Stomach (tissue), 9 donors: ENCODE measurements around the gene LIPA. TPM values are rescaled to one million over a fixed set of nuclear protein-coding genes. Genes with fewer than 3 reads are reported as not detected.
A peak's percentile ranks its signal among the peaks of the same experiment; 100 is the strongest.

Experiments
- DNase-seq, 2 donors: peaks; one replicate each; pipeline versions ENCODE4 v3.0.0 to v3.0.0-alpha.2; 2013 to 2019
- H3K27ac ChIP-seq, 5 donors: fragments of 200-600 bp in 4 of 5; sonication (generic) in 4 of 5; one replicate each; pipeline ENCODE4 v1.5.1; 2013 to 2019; ENCODE audit warnings: mild to moderate bottlenecking in 1 of 5, moderate library complexity in 1 of 5
- H3K27me3 ChIP-seq, 3 donors: fragments of 200-600 bp; sonication (generic); one replicate each; pipeline ENCODE4 v1.5.1; 2017 to 2019; ENCODE audit warnings: mixed run types in 1 of 3
- H3K36me3 ChIP-seq, 4 donors: fragments of 200-600 bp; sonication (generic); 1 replicate in 3 of 4; 2 replicates in 1 of 4; pipeline ENCODE4 v1.5.1; 2016 to 2019
- H3K4me1 ChIP-seq, 4 donors: fragments of 200-600 bp; sonication (generic); one replicate each; pipeline ENCODE4 v1.5.1; 2016 to 2019
- H3K4me3 ChIP-seq, 4 donors: fragments of 200-600 bp; sonication (generic) in 3 of 4; one replicate each; pipeline ENCODE4 v1.5.1; 2016 to 2019; ENCODE audit warnings: mild to moderate bottlenecking in 1 of 4
- H3K9me3 ChIP-seq, 4 donors: fragments of 200-600 bp; sonication (generic); one replicate each; pipeline ENCODE4 v1.5.1; 2016 to 2019
- EP300 ChIP-seq: sonication (generic); formaldehyde crosslinking; IDR thresholded peaks from one replicate; pipeline ENCODE4 v1.6.1; 2017; ENCODE audit warnings: antibody characterized with exemption
- POLR2A ChIP-seq, 4 donors: fragments of 450-650 bp; IDR thresholded peaks; one replicate each; pipeline ENCODE4 v1.6.1; 2016; ENCODE audit warnings: antibody characterized with exemption in 4 of 4, control low read depth in 2 of 4, mild to moderate bottlenecking in 1 of 4, moderate library complexity in 1 of 4
- POLR2AphosphoS5 ChIP-seq, 3 donors: sonication (generic); formaldehyde crosslinking; IDR thresholded peaks; one replicate each; pipeline ENCODE4 v1.6.1; 2016; ENCODE audit warnings: antibody characterized with exemption in 3 of 3
- WGBS, 5 donors: extraction: QIAGEN DNeasy Blood & Tissue Kit in 3 of 5; methylation state at CpG; one replicate each; pipeline versions ENCODE4 v1.1.5 to v1.1.7; 2013 to 2018; 5-methylcytosine and 5-hydroxymethylcytosine counted together
- intact Hi-C: fragments of 100-400 bp; cut with DNase I; formaldehyde crosslinking; loops from one replicate; pipeline ENCODE4 v1.15.1; 2023; ENCODE audit warnings: low total_unique reads
- polyA plus RNA-seq, 3 donors: library from polyadenylated mRNA; stranded (reverse); fragments of 200-250 nt; gene quantifications; one replicate each; pipeline ENCODE4 v1.2.3, GENCODE V29; 2013
- total RNA-seq, 5 donors: library from RNA; depleted of rRNA; stranded (reverse); fragments of >200 nt; gene quantifications; one replicate each; pipeline versions ENCODE4 v1.1.0 to v1.2.3, GENCODE V29; 2014 to 2016
- TF ChIP-seq, protein P1 (sequence below), 7 experiments: fragments of 450-650 bp in 4 of 7; fragments of 200-600 bp in 3 of 7; sonication (generic) in 3 of 7; IDR thresholded peaks; one replicate each; pipeline ENCODE4 v1.5.1; 2016 to 2019; ENCODE audit warnings: antibody characterized with exemption in 7 of 7, control low read depth in 2 of 7, mild to moderate bottlenecking in 1 of 7
- donor health status: healthy with polysubstance abuse.
- donor health status: Bipolar disorder and iron deficiency.
- donor health status: healthy.

The LIPA gene
- total and polyA plus RNA-seq, 8 donors, result 1.8 to 65.9 (median 13.0) TPM

DNA sequence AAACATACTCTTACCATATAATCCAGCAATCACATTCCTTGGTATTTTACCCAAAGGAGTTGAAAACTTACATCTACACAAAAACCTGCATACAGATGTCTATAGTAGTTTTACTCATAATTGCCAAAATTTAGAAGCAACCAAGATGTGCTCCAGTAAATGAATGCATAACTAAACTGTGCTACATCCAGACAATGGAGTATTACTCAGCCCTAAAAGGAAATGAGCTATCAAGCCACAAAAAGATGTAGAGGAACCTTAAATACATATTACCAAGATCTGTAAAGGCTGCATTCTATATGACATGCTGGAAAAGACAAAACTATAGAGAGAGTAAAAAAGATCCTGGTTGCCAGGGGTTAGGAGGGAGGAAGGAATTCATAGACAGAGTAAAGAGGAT lies 22.6 kb downstream of the LIPA start:
- Histone ChIP-seq H3K9me3 (no peaks in the 10 kb centered on the region), H3K4me1 (peaks cover 0 to 10% (median 5%) of the 10 kb centered on the region in 4 donors), H3K36me3 (peaks cover 0 to 51% (median 26%) of the 10 kb centered on the region in 4 donors), H3K27me3 (no peaks in the 10 kb centered on the region), H3K27ac (no peak overlapping the region), H3K4me3 (no peak overlapping the region)
- TF ChIP-seq, protein P1, sequence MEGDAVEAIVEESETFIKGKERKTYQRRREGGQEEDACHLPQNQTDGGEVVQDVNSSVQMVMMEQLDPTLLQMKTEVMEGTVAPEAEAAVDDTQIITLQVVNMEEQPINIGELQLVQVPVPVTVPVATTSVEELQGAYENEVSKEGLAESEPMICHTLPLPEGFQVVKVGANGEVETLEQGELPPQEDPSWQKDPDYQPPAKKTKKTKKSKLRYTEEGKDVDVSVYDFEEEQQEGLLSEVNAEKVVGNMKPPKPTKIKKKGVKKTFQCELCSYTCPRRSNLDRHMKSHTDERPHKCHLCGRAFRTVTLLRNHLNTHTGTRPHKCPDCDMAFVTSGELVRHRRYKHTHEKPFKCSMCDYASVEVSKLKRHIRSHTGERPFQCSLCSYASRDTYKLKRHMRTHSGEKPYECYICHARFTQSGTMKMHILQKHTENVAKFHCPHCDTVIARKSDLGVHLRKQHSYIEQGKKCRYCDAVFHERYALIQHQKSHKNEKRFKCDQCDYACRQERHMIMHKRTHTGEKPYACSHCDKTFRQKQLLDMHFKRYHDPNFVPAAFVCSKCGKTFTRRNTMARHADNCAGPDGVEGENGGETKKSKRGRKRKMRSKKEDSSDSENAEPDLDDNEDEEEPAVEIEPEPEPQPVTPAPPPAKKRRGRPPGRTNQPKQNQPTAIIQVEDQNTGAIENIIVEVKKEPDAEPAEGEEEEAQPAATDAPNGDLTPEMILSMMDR (IDR thresholded peaks at IDR 0.05), result no peak
- intact Hi-C loops, result no loop called here
- no peak for DNase-seq

DNA sequence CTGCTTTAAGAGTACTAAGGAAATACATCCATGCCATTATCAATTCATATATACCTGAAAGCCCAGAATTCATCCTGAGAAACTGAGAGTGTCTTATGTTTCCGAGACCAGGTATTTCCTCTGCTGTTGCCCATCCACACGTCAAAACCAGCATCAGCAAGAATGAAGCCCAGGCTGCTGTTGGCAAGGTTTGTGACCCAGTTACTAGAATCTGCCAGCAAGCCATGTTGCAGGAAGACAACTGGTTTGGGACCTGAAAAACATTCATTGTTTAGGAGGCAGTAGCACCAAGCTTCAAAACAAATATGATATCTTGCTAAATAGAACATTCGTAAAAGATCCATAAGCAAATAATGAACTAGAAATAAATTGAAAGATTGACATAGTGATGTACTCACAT lies 23.4 kb downstream of the LIPA start:
- no peak for DNase-seq

DNA sequence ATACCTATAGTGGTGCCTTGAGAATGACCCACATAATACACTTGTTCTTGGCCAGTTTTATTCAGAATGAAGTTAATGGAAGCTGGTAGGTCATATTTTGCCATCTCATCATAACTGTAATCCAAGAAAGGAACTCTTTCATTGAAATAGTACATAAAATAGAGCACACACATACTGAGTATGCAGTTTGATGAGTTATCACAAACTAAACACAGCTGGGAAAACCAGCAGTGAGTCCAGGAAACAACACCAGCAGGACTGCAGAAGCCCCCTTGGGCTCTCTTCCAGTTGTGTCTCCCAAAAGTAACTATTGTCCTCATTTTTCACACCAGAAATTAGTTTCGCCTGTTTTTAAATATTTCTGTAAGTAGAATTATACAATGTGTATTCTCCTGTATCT lies 24.7 kb downstream of the LIPA start:
- WGBS, 5 donors, result 92 to 100% (median 96%) methylated on average over 1 of the region's 1 CpG

More for the DNA sequence above, 23.4 kb downstream of the LIPA start:
- intact Hi-C loops, result no loop called here
- Histone ChIP-seq H3K27ac (no peak overlapping the region), H3K9me3 (no peaks in the 10 kb centered on the region), H3K27me3 (no peaks in the 10 kb centered on the region), H3K4me1 (peaks cover 0 to 10% (median 5%) of the 10 kb centered on the region in 4 donors), H3K4me3 (no peak overlapping the region), H3K36me3 (peaks cover 0 to 51% (median 29%) of the 10 kb centered on the region in 4 donors)
- 94 to 96% (median 95%) methylated on average over 3 of the region's 3 CpGs for WGBS, 5 donors
- TF ChIP-seq POLR2A (IDR thresholded peaks at IDR 0.05) (no peak), EP300 (no peak), POLR2AphosphoS5 (IDR thresholded peaks at IDR 0.05) (no peak)
- TF ChIP-seq, protein P1 (IDR thresholded peaks at IDR 0.05), result no peak

DNA sequence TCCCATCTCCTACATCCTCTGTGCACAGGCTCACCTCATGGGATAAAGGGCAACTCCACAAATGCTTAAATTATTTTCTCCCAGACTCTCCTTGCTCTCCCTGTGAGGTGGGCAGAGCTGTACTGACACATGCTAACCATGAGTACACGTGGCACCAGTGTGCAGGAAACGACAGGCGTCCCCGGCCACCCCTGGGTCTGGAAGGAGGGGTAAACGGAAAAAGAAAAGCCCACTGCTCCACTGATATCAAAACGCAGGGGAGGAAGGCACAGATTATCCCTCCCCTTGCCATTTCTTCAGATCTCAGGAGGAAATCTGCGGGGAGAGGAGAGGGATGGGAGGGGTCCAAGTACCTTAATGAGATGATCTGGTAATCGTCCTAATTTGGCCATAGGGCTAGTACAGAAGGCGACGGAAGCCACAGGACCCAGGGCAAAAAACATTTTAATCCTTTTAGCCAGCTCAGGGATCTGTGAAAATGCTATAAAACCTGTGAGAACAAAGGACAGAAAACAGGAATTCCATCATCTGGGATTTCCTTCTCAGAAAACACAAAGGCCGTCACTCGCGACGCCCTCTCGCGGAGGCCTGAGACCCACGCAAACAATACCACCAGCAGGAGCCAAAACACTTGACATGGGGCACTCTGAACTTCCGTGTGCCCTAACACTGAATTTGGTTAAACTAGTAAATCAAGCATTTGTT lies 26.7 kb downstream of the LIPA start:
- H3K27ac ChIP-seq, result peak overlapping the region in 4 of 5 donors; percentile 15 to 60 (median 28)
- intact Hi-C loops, result no loop called here

More for the DNA sequence above, 24.7 kb downstream of the LIPA start:
- Histone ChIP-seq H3K4me3 (no peak overlapping the region), H3K27me3 (no peaks in the 10 kb centered on the region), H3K27ac (no peak overlapping the region), H3K36me3 (peaks cover 0 to 47% (median 34%) of the 10 kb centered on the region in 4 donors), H3K4me1 (peaks cover 0 to 10% (median 5%) of the 10 kb centered on the region in 4 donors), H3K9me3 (no peaks in the 10 kb centered on the region)
- TF ChIP-seq POLR2AphosphoS5 (IDR thresholded peaks at IDR 0.05) (no peak), EP300 (no peak), POLR2A (IDR thresholded peaks at IDR 0.05) (no peak)
- TF ChIP-seq, protein P1 (IDR thresholded peaks at IDR 0.05), result no peak
- intact Hi-C loops, result no loop called here
- DNase-seq, result no peak

More for the DNA sequence above, 26.7 kb downstream of the LIPA start:
- Histone ChIP-seq H3K4me3 (no peak overlapping the region), H3K36me3 (peaks cover 0 to 58% (median 39%) of the 10 kb centered on the region in 4 donors), H3K9me3 (no peaks in the 10 kb centered on the region), H3K27me3 (no peaks in the 10 kb centered on the region), H3K4me1 (peaks cover 0 to 10% (median 5%) of the 10 kb centered on the region in 4 donors)
- WGBS, 5 donors, result 44 to 56% (median 53%) methylated on average over 18 of the region's 18 CpGs
- peak in 1 of 2 donors; percentile 49 for DNase-seq
- TF ChIP-seq EP300, result no peak
- TF ChIP-seq, protein P1 (IDR thresholded peaks at IDR 0.05), result peak in 2 of 7 experiments; percentile 17 to 23
- no peak for TF ChIP-seq POLR2A (IDR thresholded peaks at IDR 0.05)
- no peak for TF ChIP-seq POLR2AphosphoS5 (IDR thresholded peaks at IDR 0.05)
